Adrenal gland (tissue), 12 donors: Measurements from ENCODE around the gene LSM4. TPM values are rescaled to one million over a fixed set of nuclear protein-coding genes. Genes with fewer than 3 reads are reported as not detected.

ENCODE experiments used
- DNase-seq, 7 donors: peaks; one replicate each; pipeline ENCODE4 v3.0.0-alpha.2; 2019 to 2020
- H3K27ac ChIP-seq, 5 donors: fragments of 200-600 bp; sonication (generic) in 4 of 5; 1 replicate in 3 of 5; 2 replicates in 2 of 5; pipeline versions ENCODE4 v1.5.1 to v1.8.0; 2016 to 2020; ENCODE audit warnings: mild to moderate bottlenecking in 1 of 5
- H3K27me3 ChIP-seq: fragments of 200-600 bp; 2 replicates; pipeline ENCODE4 v1.8.0; 2021
- H3K36me3 ChIP-seq, 2 donors: fragments of 200-600 bp; replicated peaks in 1 of 2; 1 replicate in 1 of 2; 2 replicates in 1 of 2; pipeline versions ENCODE4 v1.5.1 to v1.8.0; 2018 to 2022
- H3K4me1 ChIP-seq, 2 donors: fragments of 200-600 bp; replicated peaks in 1 of 2; 1 replicate in 1 of 2; 2 replicates in 1 of 2; pipeline versions ENCODE4 v1.5.1 to v1.8.0; 2018 to 2021
- H3K4me3 ChIP-seq, 4 donors: fragments of 200-600 bp; sonication (generic) in 3 of 4; one replicate each; pipeline ENCODE4 v1.5.1; 2016 to 2018
- H3K9me3 ChIP-seq, 3 donors: fragments of 200-600 bp; sonication (generic) in 1 of 3; replicated peaks in 1 of 3; 1 replicate in 2 of 3; 2 replicates in 1 of 3; pipeline versions ENCODE4 v1.5.1 to v1.8.0; 2016 to 2021
- POLR2A ChIP-seq, 2 donors: fragments of 450-650 bp; IDR thresholded peaks; one replicate each; pipeline ENCODE4 v1.6.1; 2017; ENCODE audit warnings: antibody characterized with exemption in 2 of 2, mild to moderate bottlenecking in 2 of 2, moderate library complexity in 1 of 2
- WGBS, 4 donors: extraction: QIAGEN DNeasy Blood & Tissue Kit in 2 of 4; methylation state at CpG; one replicate each; pipeline versions ENCODE4 v1.1.5 to v1.1.7; 2013 to 2017; 5-methylcytosine and 5-hydroxymethylcytosine counted together
- intact Hi-C, 2 donors: fragments of 100-400 bp; cut with DNase I; formaldehyde crosslinking; loops; one replicate each; pipeline versions ENCODE4 v1.14.1 to v1.15.0; 2022 to 2023
- microRNA-seq, 3 donors: library from miRNA; unstranded; fragments of <30 nt; microRNA quantifications; one replicate each; pipeline ENCODE4, GENCODE V29; 2017 to 2020
- polyA plus RNA-seq, 3 donors: library from polyadenylated mRNA; stranded (reverse); fragments of 200-250 nt in 2 of 3; fragments of 350-450 nt in 1 of 3; fragmentation: Illumina TruSeq in 1 of 3; extraction: RNeasy Lipid Tissue Mini Kit (QIAGEN cat#74804) in 1 of 3; gene quantifications; one replicate each; pipeline ENCODE4 v1.2.3, GENCODE V29; 2013 to 2014
- small RNA-seq, 2 donors: library from RNA; depleted of rRNA; stranded (forward); fragments of <200 nt; gene quantifications; one replicate each; pipeline ENCODE3, GENCODE V24; 2016
- total RNA-seq, 9 donors: library from RNA; depleted of rRNA in 4 of 9; stranded (reverse); fragments of >200 nt in 4 of 9; fragments of 120-200 nt in 1 of 9; fragmentation: NEBNext Ultra II Directional in 1 of 9; extraction: Animal tissue kit (Norgen Biotek cat#: 25700) in 1 of 9; gene quantifications; one replicate each; pipeline versions ENCODE4 v1.1.0 to v1.2.4, GENCODE V29; 2013 to 2023
- TF ChIP-seq, protein P1 (sequence below), 6 experiments: fragments of 450-650 bp in 4 of 6; fragments of 200-600 bp in 2 of 6; sonication (generic) in 1 of 6; IDR thresholded peaks; 1 replicate in 5 of 6; 2 replicates in 1 of 6; pipeline versions ENCODE4 v1.5.1 to v1.8.0; 2016 to 2021; ENCODE audit warnings: antibody characterized with exemption in 6 of 6, mild to moderate bottlenecking in 2 of 6, moderate library complexity in 1 of 6
- donor health status: healthy with polysubstance abuse.
- donor health status: Bipolar disorder and iron deficiency.
- donor health status: DM: yes; HTN: yes; CAD: no.
- donor health status: DM: no; HTN: no; CAD: no.
- donor health status: DM: no; HTN: no; CAD: no.
- donor health status: DM: yes; HTN: yes; CAD: no.

LSM4 gene
- total and polyA plus RNA-seq, 12 donors: 105 to 290 (median 161) TPM

DNA sequence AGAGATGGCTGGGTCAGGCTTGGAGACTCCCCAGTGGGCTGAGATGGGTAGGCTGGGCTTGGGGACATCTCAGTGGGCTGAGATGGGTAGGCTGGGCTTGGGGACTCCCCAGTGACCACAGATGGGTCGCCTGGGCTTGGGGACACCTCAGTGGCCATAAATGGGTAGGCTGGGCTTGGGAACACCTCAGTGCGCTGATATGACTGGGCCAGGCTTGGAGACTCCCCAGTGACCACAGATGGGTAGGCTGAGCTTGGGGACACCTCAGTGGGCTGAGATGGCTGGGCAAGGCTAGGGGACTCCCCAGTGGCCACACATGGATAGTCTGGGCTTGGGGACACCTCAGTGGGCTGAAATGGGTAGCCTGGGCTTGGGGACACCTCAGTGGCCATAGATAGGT lies 61.4 kb downstream of the LSM4 start:
- H3K4me3 ChIP-seq: no peak overlapping the region
- peaks cover 10 to 18% of the 10 kb centered on the region in 2 donors for H3K4me1 ChIP-seq
- H3K36me3 ChIP-seq: peaks cover 0 to 20% of the 10 kb centered on the region in 2 donors
- intact Hi-C loops: no loop called here
- TF ChIP-seq POLR2A (IDR thresholded peaks at IDR 0.05): no peak
- TF ChIP-seq, protein P1, sequence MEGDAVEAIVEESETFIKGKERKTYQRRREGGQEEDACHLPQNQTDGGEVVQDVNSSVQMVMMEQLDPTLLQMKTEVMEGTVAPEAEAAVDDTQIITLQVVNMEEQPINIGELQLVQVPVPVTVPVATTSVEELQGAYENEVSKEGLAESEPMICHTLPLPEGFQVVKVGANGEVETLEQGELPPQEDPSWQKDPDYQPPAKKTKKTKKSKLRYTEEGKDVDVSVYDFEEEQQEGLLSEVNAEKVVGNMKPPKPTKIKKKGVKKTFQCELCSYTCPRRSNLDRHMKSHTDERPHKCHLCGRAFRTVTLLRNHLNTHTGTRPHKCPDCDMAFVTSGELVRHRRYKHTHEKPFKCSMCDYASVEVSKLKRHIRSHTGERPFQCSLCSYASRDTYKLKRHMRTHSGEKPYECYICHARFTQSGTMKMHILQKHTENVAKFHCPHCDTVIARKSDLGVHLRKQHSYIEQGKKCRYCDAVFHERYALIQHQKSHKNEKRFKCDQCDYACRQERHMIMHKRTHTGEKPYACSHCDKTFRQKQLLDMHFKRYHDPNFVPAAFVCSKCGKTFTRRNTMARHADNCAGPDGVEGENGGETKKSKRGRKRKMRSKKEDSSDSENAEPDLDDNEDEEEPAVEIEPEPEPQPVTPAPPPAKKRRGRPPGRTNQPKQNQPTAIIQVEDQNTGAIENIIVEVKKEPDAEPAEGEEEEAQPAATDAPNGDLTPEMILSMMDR (IDR thresholded peaks at IDR 0.05): no peak
- H3K27me3 ChIP-seq: no peaks in the 10 kb centered on the region
- no peak overlapping the region for H3K27ac ChIP-seq
- no peak for DNase-seq
- H3K9me3 ChIP-seq: no peaks in the 10 kb centered on the region
- 92 to 100% (median 96%) methylated on average over 2 of the region's 2 CpGs for WGBS, 4 donors

DNA sequence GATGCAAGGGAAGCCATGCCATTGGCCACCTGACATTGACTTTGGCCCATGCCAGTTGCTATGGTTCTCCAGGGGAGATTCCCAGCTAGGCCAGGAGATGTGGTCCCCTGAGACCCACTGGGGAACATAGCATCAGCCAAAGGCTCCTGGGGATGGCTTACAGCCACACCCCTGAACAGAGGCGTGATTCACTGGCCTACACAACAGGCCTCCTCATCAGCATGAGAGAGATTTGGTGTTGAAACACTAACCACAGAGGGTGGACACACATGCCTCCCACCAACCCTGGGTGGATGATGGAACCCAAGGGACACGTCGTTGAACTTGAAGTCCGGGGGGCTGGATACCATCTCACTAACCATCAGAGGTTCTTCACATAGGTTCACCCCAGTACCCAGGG lies 63.0 kb downstream of the LSM4 start:
- no peak for TF ChIP-seq POLR2A (IDR thresholded peaks at IDR 0.05)
- TF ChIP-seq, protein P1 (IDR thresholded peaks at IDR 0.05): no peak
- Histone ChIP-seq H3K27me3 (no peaks in the 10 kb centered on the region), H3K27ac (no peak overlapping the region), H3K9me3 (no peaks in the 10 kb centered on the region), H3K36me3 (peaks cover 0 to 4% of the 10 kb centered on the region in 2 donors), H3K4me1 (peaks cover 6 to 14% of the 10 kb centered on the region in 2 donors), H3K4me3 (no peak overlapping the region)
- 86 to 95% (median 90%) methylated on average over 3 to 4 of the region's 4 CpGs for WGBS, 4 donors
- no peak for DNase-seq
- intact Hi-C loops: loop anchor here in 1 of 2 donors (5.0 kb wide), 1 partner anchor 43 kb away; no protein-coding TSS in a partner anchor

DNA sequence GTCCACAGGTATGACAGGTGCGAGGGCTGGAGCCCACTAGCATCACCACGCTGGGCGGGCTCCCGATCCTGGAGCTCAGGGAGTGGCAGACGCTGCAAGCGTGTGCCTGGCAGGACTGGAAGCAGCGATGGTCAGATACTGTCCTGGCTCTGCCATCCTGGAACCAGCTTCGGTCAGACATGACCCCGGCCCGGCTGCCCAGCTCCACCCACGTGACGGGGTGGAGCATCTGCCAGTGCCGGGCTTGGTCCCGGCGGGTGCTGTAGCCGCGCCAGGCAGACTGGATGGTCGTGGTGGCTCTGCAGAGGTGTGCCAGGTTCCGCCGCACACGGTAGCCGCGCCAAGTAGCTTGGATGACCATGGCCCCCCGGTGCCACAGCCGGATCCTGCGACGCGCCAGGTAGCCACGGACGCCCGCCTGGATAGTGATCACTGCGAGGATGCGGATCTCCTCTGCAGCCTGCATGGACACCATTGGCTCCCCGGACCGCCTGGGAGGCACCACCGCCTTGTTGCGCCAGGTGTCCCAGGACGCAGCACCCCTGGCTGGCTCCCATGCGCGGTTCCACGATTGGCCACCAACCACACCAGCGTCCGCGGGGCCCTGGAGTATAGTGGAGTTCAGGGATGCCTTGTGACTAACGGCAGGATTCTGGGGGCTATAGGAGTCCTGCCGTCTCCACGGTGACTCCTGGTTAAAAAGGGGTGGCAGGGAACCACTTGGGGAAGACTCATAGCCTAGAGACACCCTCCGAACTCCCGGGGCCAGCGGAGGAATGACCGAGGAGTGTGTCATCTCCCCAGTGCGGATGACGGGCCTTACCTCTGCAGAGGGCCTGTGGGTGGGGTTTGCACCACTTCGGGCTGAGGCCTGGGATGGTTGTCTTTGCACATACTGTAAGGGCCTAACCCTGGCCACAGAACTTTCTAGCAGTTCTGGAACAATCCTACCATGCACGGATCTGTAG lies 65.1 kb downstream of the LSM4 start:
- DNase-seq: no peak
- no peaks in the 10 kb centered on the region for H3K36me3 ChIP-seq
- H3K9me3 ChIP-seq: no peaks in the 10 kb centered on the region

More for the DNA sequence above, 65.1 kb downstream of the LSM4 start:
- 90 to 94% (median 93%) methylated on average over 18 to 55 of the region's 55 CpGs for WGBS, 4 donors
- peaks cover 0 to under 1% of the 10 kb centered on the region in 2 donors for H3K4me1 ChIP-seq
- H3K4me3 ChIP-seq: no peak overlapping the region
- H3K27me3 ChIP-seq: no peaks in the 10 kb centered on the region
- no peak overlapping the region for H3K27ac ChIP-seq
- TF ChIP-seq, protein P1 (IDR thresholded peaks at IDR 0.05): no peak
- no peak for TF ChIP-seq POLR2A (IDR thresholded peaks at IDR 0.05)
- intact Hi-C loops: loop anchor here in 1 of 2 donors (5.0 kb wide), 1 partner anchor 40 kb away; no protein-coding TSS in a partner anchor

Small RNA genes within 50 kb of the gene (microRNA-seq; reads per million reads assigned to microRNA genes)
- gene MIR3188: 0.89 to 11.1 (median 2.3) reads per million in 3 donors

Small RNA genes within 50 kb of the gene (small RNA-seq; reads per million reads assigned to genes)
- gene MIR3188 (0 to 0.08 reads per million in 2 donors), gene RN7SL513P (0 reads per million in 2 donors), gene RPL39P38 (0 reads per million in 2 donors)

Other genes with a start within 250 kb of the LSM4 start
- 1 to 10 TPM in 7 of 9 donors, under 1 TPM in 1, not detected in 1; 0.28 to 7.4 (median 2.1) TPM for gene IL12RB1, start 236.1 kb downstream of the LSM4 start, total RNA-seq
- gene IL12RB1, start 236.1 kb downstream of the LSM4 start, polyA plus RNA-seq: 1 to 10 TPM in 2 of 3 donors, under 1 TPM in 1; 0.84 to 1.8 (median 1.1) TPM
- 10 to 100 TPM in 6 of 9 donors, 1 to 10 TPM in 3; 1.6 to 18.6 (median 11.7) TPM for gene MAST3, start 225.3 kb downstream of the LSM4 start, total RNA-seq
- gene MAST3, start 225.3 kb downstream of the LSM4 start, polyA plus RNA-seq: 10 to 100 TPM in 1 of 3 donors, 1 to 10 TPM in 2; 1.8 to 19.1 (median 7.1) TPM
- 100 to 1,000 TPM in 3 of 9 donors, 10 to 100 TPM in 6; 13.7 to 124 (median 79.2) TPM for gene PIK3R2, start 169.9 kb downstream of the LSM4 start, total RNA-seq
- gene PIK3R2, start 169.9 kb downstream of the LSM4 start, polyA plus RNA-seq: 10 to 100 TPM in 2 of 3 donors, 1 to 10 TPM in 1; 6.7 to 21.0 (median 10.8) TPM
- gene IFI30, start 149.3 kb downstream of the LSM4 start, total RNA-seq: 100 to 1,000 TPM; 103 to 372 (median 169) TPM
- 100 to 1,000 TPM in 2 of 3 donors, 10 to 100 TPM in 1; 99.2 to 268 (median 158) TPM for gene IFI30, start 149.3 kb downstream of the LSM4 start, polyA plus RNA-seq
- gene MPV17L2, start 129.9 kb downstream of the LSM4 start, total RNA-seq: 10 to 100 TPM; 10.3 to 47.4 (median 20.7) TPM
- gene MPV17L2, start 129.9 kb downstream of the LSM4 start, polyA plus RNA-seq: 10 to 100 TPM; 21.1 to 41.4 (median 40.8) TPM
- 10 to 100 TPM in 3 of 9 donors, 1 to 10 TPM in 6; 2.3 to 32.3 (median 6.6) TPM for gene RAB3A, start 119.0 kb downstream of the LSM4 start, total RNA-seq
- 10 to 100 TPM in 1 of 3 donors, 1 to 10 TPM in 2; 4.0 to 16.6 (median 5.8) TPM for gene RAB3A, start 119.0 kb downstream of the LSM4 start, polyA plus RNA-seq
- gene PDE4C, start 96.6 kb downstream of the LSM4 start, total RNA-seq: 1 to 10 TPM in 2 of 9 donors, under 1 TPM in 7; 0.11 to 1.7 (median 0.39) TPM
- gene PDE4C, start 96.6 kb downstream of the LSM4 start, polyA plus RNA-seq: 1 to 10 TPM in 1 of 3 donors, under 1 TPM in 1, not detected in 1; 0.77 to 2.4 TPM
- 1 to 10 TPM in 8 of 9 donors, under 1 TPM in 1; 0.30 to 5.4 (median 2.7) TPM for gene IQCN, start 48.6 kb downstream of the LSM4 start, total RNA-seq
- gene IQCN, start 48.6 kb downstream of the LSM4 start, polyA plus RNA-seq: 10 to 100 TPM in 1 of 3 donors, 1 to 10 TPM in 1, under 1 TPM in 1; 0.59 to 45.2 (median 6.0) TPM
- gene JUND, start 41.5 kb downstream of the LSM4 start, total RNA-seq: 100 to 1,000 TPM in 8 of 9 donors, 10 to 100 TPM in 1; 61.9 to 533 (median 350) TPM
- gene JUND, start 41.5 kb downstream of the LSM4 start, polyA plus RNA-seq: 100 to 1,000 TPM in 2 of 3 donors, 10 to 100 TPM in 1; 35.9 to 226 (median 104) TPM
- 10 to 100 TPM; 19.0 to 89.2 (median 58.5) TPM for gene PGPEP1, start 17.5 kb upstream of the LSM4 start, total RNA-seq
- 10 to 100 TPM; 20.3 to 46.1 (median 21.1) TPM for gene PGPEP1, start 17.5 kb upstream of the LSM4 start, polyA plus RNA-seq
- 10 to 100 TPM in 4 of 9 donors, 1 to 10 TPM in 4, under 1 TPM in 1; 0.90 to 29.2 (median 6.2) TPM for gene GDF15, start 63.1 kb upstream of the LSM4 start, total RNA-seq
- 1 to 10 TPM in 2 of 3 donors, under 1 TPM in 1; 0.33 to 5.3 (median 2.6) TPM for gene GDF15, start 63.1 kb upstream of the LSM4 start, polyA plus RNA-seq
- gene LRRC25, start 74.5 kb upstream of the LSM4 start, total RNA-seq: 10 to 100 TPM in 7 of 9 donors, 1 to 10 TPM in 2; 1.5 to 38.2 (median 21.6) TPM
- gene LRRC25, start 74.5 kb upstream of the LSM4 start, polyA plus RNA-seq: 10 to 100 TPM in 1 of 3 donors, 1 to 10 TPM in 2; 5.1 to 18.4 (median 8.5) TPM
- gene SSBP4, start 96.3 kb upstream of the LSM4 start, total RNA-seq: 100 to 1,000 TPM in 1 of 9 donors, 10 to 100 TPM in 8; 38.9 to 119 (median 69.9) TPM
- 100 to 1,000 TPM in 2 of 3 donors, 1 to 10 TPM in 1; 9.1 to 160 (median 136) TPM for gene SSBP4, start 96.3 kb upstream of the LSM4 start, polyA plus RNA-seq
- gene ISYNA1, start 115.1 kb upstream of the LSM4 start, total RNA-seq: 100 to 1,000 TPM in 3 of 9 donors, 10 to 100 TPM in 6; 32.3 to 211 (median 66.0) TPM
- 100 to 1,000 TPM in 2 of 3 donors, 1 to 10 TPM in 1; 3.2 to 313 (median 125) TPM for gene ISYNA1, start 115.1 kb upstream of the LSM4 start, polyA plus RNA-seq
- 10 to 100 TPM in 7 of 9 donors, 1 to 10 TPM in 2; 3.6 to 28.3 (median 14.2) TPM for gene ELL, start 199.0 kb upstream of the LSM4 start, total RNA-seq
- 10 to 100 TPM in 1 of 3 donors, 1 to 10 TPM in 2; 1.8 to 14.3 (median 9.1) TPM for gene ELL, start 199.0 kb upstream of the LSM4 start, polyA plus RNA-seq
- gene FKBP8, start 220.5 kb upstream of the LSM4 start, total RNA-seq: 100 to 1,000 TPM; 128 to 463 (median 261) TPM
- 100 to 1,000 TPM in 2 of 3 donors, 10 to 100 TPM in 1; 26.3 to 816 (median 417) TPM for gene FKBP8, start 220.5 kb upstream of the LSM4 start, polyA plus RNA-seq
- 100 to 1,000 TPM in 3 of 9 donors, 10 to 100 TPM in 6; 57.7 to 165 (median 83.3) TPM for gene KXD1, start 234.8 kb upstream of the LSM4 start, total RNA-seq
- 100 to 1,000 TPM in 1 of 3 donors, 10 to 100 TPM in 2; 74.2 to 120 (median 79.4) TPM for gene KXD1, start 234.8 kb upstream of the LSM4 start, polyA plus RNA-seq
- 1,000 to 10,000 TPM in 6 of 9 donors, 100 to 1,000 TPM in 3; 781 to 1,331 (median 1,025) TPM for gene UBA52, start 248.8 kb upstream of the LSM4 start, total RNA-seq
- gene UBA52, start 248.8 kb upstream of the LSM4 start, polyA plus RNA-seq: 1,000 to 10,000 TPM in 2 of 3 donors, 100 to 1,000 TPM in 1; 950 to 1,900 (median 1,669) TPM